Stimulated activated CD4-positive, alpha-beta T cell treated with anti-CD3 and anti-CD28 coated beads, Interleukin-1b, Interleukin-23, amount 100 ng/mL, for 48 hours (primary cell): ENCODE measurements around the gene MED26.

Experiments
- DNase-seq: peaks from one replicate; pipeline ENCODE4 v3.0.0-alpha.2; 2020

Gene MED26

GRCh38 chr19:16588824-16589577, 39.0 kb downstream of the MED26 start:
- no peak for DNase-seq

- DNase-seq, result peak; percentile 78
These were observed 39.9 kb downstream of the MED26 start for GRCh38 chr19:16587833-16588823.

GRCh38 chr19:16586991-16587832, 40.8 kb downstream of the MED26 start:
- DNase-seq, result peak; percentile 64

DNA sequence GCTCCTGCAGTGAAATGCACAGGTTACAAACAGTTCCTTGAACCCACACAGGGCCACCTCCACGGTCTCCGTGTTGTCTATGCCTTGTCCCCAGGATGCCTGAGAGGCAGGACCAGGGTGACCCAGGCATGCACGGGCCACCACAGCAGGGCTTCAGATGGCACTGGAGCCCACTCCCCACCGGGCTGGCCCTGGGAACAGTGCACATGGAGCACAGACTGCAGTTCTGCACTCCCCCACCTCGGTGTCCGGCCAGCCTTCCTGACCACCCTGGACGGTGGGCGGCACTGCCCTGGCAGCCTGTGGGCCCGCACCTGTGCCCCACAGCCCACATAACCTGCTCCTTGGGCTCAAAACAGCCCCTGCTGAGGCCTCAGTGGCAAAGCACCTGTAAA, 41.5 kb downstream of the MED26 start:
- no peak for DNase-seq

- DNase-seq, result peak; percentile 33
These were observed 42.1 kb downstream of the MED26 start for GRCh38 chr19:16585808-16586476.

DNA sequence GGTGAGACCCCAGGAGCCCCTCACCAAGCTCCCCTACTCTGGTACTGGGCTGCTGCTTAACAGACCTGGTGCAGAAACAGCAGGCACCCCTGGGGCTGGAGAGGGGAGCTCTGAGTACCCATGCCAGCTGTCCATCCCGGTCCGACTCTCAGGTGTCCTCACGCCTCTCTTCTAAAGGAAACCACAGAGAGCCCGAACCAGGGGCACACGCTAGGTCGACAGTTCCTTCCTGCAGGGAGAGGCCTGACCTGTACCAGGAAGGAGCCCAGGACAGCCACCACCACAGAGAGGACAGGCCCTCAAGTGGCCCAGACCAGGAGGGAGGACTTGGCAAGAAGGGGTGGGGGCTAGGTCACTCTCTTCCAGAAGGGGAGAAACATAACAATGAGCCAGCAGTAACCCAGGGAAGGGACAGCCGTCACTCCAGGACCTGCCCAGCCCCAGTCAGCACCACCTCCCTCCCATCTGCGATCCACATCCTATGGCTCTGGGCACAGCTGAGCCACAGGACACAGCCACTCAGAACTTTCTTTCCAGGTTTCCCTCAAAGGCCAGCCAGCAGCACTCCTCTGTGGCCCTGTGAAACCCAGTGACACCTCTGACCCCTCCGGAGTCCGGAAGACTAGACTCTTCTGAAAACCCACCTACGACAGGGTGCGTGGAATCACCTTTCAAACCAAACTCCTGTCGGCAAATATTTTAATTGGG, 42.8 kb downstream of the MED26 start:
- DNase-seq, result no peak

DNA sequence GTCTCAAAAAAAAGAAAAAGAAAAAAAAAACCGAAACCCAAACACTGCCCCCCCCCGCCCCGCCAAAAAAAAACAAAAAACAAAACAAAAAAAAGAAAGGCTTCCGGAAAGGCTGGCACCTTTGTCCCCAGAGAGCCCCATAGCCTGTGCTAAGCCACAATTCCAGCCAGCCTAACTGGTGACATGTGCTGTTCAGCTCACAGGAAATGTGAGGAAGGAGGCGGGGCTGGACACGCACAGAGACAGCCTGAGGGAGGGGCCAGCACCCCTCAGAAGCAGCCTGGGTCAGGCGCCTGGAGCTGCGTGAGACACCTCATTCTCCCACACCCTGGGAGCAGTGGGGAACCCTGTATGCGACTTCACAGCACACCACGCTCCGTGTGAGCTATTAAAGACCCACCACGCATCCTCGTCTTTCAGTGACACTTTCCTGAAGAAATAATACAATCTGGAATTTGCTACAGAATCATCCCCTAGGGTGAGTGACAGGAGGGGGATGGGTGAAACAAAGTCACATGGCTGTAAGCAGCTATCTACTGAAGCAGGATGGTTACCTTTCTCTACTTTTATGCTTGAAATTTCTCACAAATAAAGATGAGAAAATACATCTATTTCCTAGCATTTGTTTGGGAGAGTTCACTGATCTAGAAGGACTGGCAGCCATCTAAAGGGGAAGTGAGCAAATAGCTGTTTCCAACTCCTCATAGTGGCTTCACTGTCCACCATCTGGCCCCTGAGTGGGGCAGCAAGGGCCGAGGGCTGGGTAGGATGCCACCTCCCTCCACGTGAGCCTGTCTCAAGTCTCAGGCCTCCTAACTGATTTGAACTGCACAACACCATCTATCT, 43.5 kb downstream of the MED26 start:
- DNase-seq, result peak; percentile 90

DNA sequence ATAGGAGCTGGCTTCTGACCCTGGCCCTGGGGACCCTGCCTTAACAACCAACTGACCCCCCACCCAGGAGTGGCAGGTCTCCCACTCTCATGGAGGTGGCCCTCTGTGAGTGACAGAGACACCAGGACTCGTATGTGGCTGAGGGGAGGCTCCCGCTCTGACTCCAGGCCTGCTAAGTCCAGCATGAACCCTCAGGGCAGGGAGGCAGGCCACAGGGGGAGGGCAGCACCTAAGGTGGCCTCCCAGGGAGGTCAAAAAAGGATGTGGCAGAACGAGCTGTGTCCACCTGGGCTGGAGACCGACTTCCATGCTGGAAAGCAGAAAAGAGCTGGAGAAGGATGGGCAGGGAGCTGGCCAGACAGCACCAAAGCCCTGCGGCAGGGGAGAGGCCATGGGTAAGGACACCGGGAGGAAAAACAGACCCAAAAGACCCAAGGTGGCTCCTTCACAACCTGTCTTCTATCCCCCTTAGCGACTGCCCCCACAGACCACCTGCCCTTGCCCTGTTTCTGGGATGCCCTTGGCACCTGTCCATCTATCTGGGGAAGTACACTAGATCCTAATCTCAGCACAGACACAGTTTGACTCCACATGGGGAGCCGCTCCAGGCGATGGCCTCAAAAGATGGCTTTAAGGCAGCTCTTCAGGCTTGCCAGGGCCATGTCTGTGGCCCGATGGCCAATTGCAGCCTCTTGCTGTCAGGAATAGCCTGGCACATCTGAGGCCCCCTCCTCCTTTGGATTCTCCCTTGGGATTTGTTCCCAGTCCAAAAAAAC, 45.3 kb downstream of the MED26 start:
- no peak for DNase-seq

GRCh38 chr19:16581971-16582343, 46.0 kb downstream of the MED26 start:
- no peak for DNase-seq

- no peak for DNase-seq
These were observed 46.6 kb downstream of the MED26 start for GRCh38 chr19:16581145-16581970.

DNA sequence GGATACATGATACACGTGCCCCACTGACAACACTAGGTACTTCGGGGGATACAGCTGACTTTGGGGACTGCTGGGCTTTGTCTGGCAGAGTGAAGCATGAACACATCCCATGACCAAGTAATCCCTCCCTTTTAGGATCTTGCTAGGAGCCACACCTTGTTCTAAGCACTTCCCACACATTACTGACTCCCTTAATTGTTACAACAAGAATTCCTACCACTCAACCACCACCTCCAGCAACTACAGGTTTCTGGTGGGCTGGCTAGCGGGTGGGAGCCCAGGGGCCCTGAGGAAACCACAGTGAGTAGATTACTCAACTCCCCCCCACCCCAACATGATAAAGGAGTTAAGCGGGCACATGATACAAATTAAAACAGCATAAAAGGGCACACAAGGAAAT, 48.6 kb downstream of the MED26 start:
- DNase-seq, result no peak

- no peak for DNase-seq
These were observed 50.4 kb downstream of the MED26 start for GRCh38 chr19:16577531-16577985.

DNA sequence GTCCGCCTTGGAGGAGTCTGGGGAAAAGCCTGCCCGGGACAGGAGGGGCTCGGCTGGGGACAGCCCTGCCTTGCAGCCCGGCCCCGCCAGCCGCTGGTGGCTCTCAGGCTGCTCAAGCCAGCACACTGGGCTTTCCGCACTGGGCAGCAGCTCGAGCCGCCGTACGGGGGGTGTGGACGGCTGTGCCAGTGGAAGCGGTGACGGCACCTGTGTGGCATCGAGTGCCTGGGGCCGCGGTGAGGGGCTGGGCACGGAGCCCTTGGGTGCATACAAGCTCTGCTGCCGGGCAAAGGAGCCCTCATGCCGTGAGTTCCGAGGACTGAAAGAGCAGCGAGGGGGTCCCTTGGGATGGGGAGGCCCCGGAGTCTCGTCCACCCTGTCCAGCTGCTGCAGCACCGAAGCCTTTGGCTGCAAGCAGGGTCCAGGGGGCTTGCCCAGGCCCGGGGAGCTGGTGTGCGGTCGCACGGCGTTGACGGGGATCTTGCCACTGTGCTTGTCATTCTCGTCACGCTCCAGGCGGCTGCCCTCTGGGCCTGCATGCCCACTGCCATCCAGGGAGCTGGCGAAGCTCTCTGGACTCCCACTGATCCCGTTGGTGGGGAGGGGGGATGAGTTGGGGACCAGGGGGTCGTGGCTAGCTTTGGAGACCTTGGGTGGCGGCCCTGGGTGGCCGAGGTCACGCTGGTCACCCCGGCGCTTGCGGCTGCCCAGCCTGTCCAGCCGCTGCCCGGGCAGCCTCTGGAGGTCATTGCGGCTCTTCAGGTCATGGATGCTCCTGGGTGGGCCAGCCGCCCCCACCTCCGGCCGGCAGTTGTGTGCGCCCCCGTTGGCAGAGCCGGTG, 51.1 kb downstream of the MED26 start:
- DNase-seq, result no peak

GRCh38 chr19:16575861-16576689, 51.9 kb downstream of the MED26 start:
- DNase-seq, result no peak

GRCh38 chr19:16575282-16575681, 52.7 kb downstream of the MED26 start:
- DNase-seq, result no peak

- no peak for DNase-seq
These were observed 54.1 kb downstream of the MED26 start for GRCh38 chr19:16573925-16574324.

- DNase-seq, result no peak
These were observed 54.7 kb downstream of the MED26 start for GRCh38 chr19:16573296-16573695.
